H1 (cell line): ENCODE measurements around the gene MINAR1. TPM values are rescaled to one million over a fixed set of nuclear protein-coding genes. Genes with fewer than 3 reads are reported as not detected.

Experiments used
- CTCF ChIA-PET: fragments of 300-600 bp; sonication (Branson Sonifier 250); formaldehyde crosslinking; loops from one replicate; lab custom pipeline; 2021; ENCODE audit not compliant: partially characterized antibody; lab: Charles Lee
- POLR2A ChIA-PET: fragments of 300-600 bp; sonication (Branson Sonifier 250); formaldehyde crosslinking; loops from one replicate; lab custom pipeline; 2021; ENCODE audit warnings: inconsistent platforms; ENCODE audit not compliant: partially characterized antibody; lab: Charles Lee
- DNase-seq, 2 experiments: peaks; one replicate each; pipeline versions ENCODE4 v3.0.0 to v3.0.0-alpha.2; 2010 to 2022; ENCODE audit warnings: low spot score in 2 of 2, low read depth in 1 of 2, mixed read lengths in 1 of 2
- FAIRE-seq: peaks from 2 replicates; lab custom pipeline; 2011; peaks lifted over from hg19 to GRCh38; lab: Jason Lieb, UNC
- H2AFZ ChIP-seq: 2 replicates; pipeline ENCODE4 v1.8.1; 2012; ENCODE audit warnings: low read length, inconsistent platforms
- H2AK5ac ChIP-seq: 2 replicates; pipeline ENCODE4 v1.6.1; 2013; ENCODE audit warnings: low read depth, low read length
- H2BK120ac ChIP-seq: replicated peaks from 2 replicates; pipeline ENCODE3; 2013; ENCODE audit warnings: low read depth, low read length, inconsistent platforms
- H2BK12ac ChIP-seq: 2 replicates; pipeline ENCODE4 v1.6.1; 2013; ENCODE audit warnings: low read depth, low read length
- H2BK15ac ChIP-seq: 2 replicates; pipeline ENCODE4 v1.6.1; 2013; ENCODE audit warnings: low read length
- H2BK20ac ChIP-seq: 2 replicates; pipeline ENCODE4 v1.6.1; 2013; ENCODE audit warnings: low read length
- H2BK5ac ChIP-seq: 2 replicates; pipeline ENCODE4 v1.6.1; 2013; ENCODE audit warnings: low read depth, low read length
- H3K14ac ChIP-seq: 2 replicates; pipeline ENCODE4 v1.6.1; 2013; ENCODE audit warnings: inconsistent platforms; ENCODE audit not compliant: insufficient read length
- H3K18ac ChIP-seq: 2 replicates; pipeline ENCODE4 v1.6.1; 2013; ENCODE audit warnings: low read length; ENCODE audit errors: extremely low read depth
- H3K23ac ChIP-seq: 2 replicates; pipeline ENCODE4 v1.6.1; 2013; ENCODE audit warnings: inconsistent platforms; ENCODE audit not compliant: insufficient read length
- H3K23me2 ChIP-seq: 2 replicates; pipeline ENCODE4 v1.6.1; 2013; ENCODE audit warnings: low read depth, low read length
- H3K27ac ChIP-seq: 2 replicates; pipeline ENCODE4 v1.6.1; 2011; ENCODE audit warnings: low read depth, low read length, inconsistent platforms
- H3K27me3 ChIP-seq, 4 experiments: replicated peaks in 1 of 4; 1 replicate in 1 of 4; 2 replicates in 3 of 4; pipeline versions ENCODE4 v1.6.1 to v1.8.1; 2011 to 2013; ENCODE audit warnings: low read length in 3 of 4, mild to moderate bottlenecking in 3 of 4, inconsistent platforms in 2 of 4, mixed read lengths in 2 of 4, moderate library complexity in 1 of 4; ENCODE audit not compliant: control insufficient read depth in 3 of 4, insufficient read depth in 3 of 4; ENCODE audit errors: extremely low read depth in 1 of 4
- H3K36me3 ChIP-seq, 4 experiments: 2 replicates each; pipeline versions ENCODE4 v1.6.1 to v1.8.1; 2011 to 2013; ENCODE audit warnings: mild to moderate bottlenecking in 4 of 4, low read length in 3 of 4, moderate library complexity in 2 of 4, control low read depth in 1 of 4, inconsistent platforms in 1 of 4; ENCODE audit not compliant: insufficient read depth in 4 of 4, control insufficient read depth in 2 of 4
- H3K4ac ChIP-seq: replicated peaks from 2 replicates; pipeline ENCODE3; 2013; ENCODE audit warnings: low read length, low read depth, mixed read lengths, inconsistent platforms; ENCODE audit not compliant: insufficient read length
- H3K4me1 ChIP-seq, 4 experiments: replicated peaks in 1 of 4; 1 replicate in 1 of 4; 2 replicates in 3 of 4; pipeline versions ENCODE4 v1.6.1 to v1.8.1; 2011 to 2013; ENCODE audit warnings: low read length in 3 of 4, inconsistent platforms in 2 of 4, mixed read lengths in 1 of 4; ENCODE audit not compliant: insufficient read depth in 4 of 4, control insufficient read depth in 3 of 4
- H3K4me2 ChIP-seq, 2 experiments: 2 replicates each; pipeline versions ENCODE4 v1.6.1 to v1.8.1; 2011 to 2013; ENCODE audit warnings: low read depth in 2 of 2, low read length in 2 of 2, control low read depth in 1 of 2, inconsistent platforms in 1 of 2, mild to moderate bottlenecking in 1 of 2; ENCODE audit not compliant: insufficient read depth in 1 of 2
- H3K4me3 ChIP-seq, 4 experiments: fragments of 200-600, 300-600 bp in 1 of 4; sonication (generic), shearing (Covaris generic), sonication (Bioruptor Twin) in 1 of 4; 2 replicates each; pipeline versions ENCODE4 v1.5.1 to v1.8.1; 2011 to 2016; ENCODE audit warnings: low read length in 4 of 4, low read depth in 3 of 4, control low read depth in 2 of 4, inconsistent platforms in 2 of 4, mild to moderate bottlenecking in 2 of 4, mixed read lengths in 1 of 4, moderate library complexity in 1 of 4; ENCODE audit not compliant: insufficient read depth in 2 of 4; ENCODE audit errors: extremely low read depth in 1 of 4
- H3K56ac ChIP-seq: replicated peaks from 2 replicates; pipeline ENCODE3; 2013; ENCODE audit warnings: low read depth, mild to moderate bottlenecking, mixed read lengths, low read length, inconsistent platforms; ENCODE audit not compliant: insufficient read length
- H3K79me1 ChIP-seq: 2 replicates; pipeline ENCODE4 v1.6.1; 2013; ENCODE audit warnings: low read depth, low read length, control low read depth
- H3K79me2 ChIP-seq, 2 experiments: 2 replicates each; pipeline versions ENCODE4 v1.6.1 to v1.8.1; 2012 to 2013; ENCODE audit warnings: low read length in 2 of 2, mild to moderate bottlenecking in 2 of 2, inconsistent platforms in 1 of 2; ENCODE audit not compliant: insufficient read depth in 2 of 2, control insufficient read depth in 1 of 2
- H3K9ac ChIP-seq, 4 experiments: replicated peaks in 1 of 4; 1 replicate in 1 of 4; 2 replicates in 3 of 4; pipeline versions ENCODE4 v1.6.1 to v1.8.1; 2011 to 2013; ENCODE audit warnings: low read depth in 3 of 4, low read length in 3 of 4, control low read depth in 2 of 4, mild to moderate bottlenecking in 2 of 4, moderate library complexity in 2 of 4, inconsistent platforms in 1 of 4; ENCODE audit errors: extremely low read depth in 1 of 4
- H3K9me3 ChIP-seq, 2 experiments: 2 replicates each; pipeline versions ENCODE4 v1.6.1 to v1.8.1; 2012 to 2013; ENCODE audit warnings: mild to moderate bottlenecking in 2 of 2, moderate library complexity in 2 of 2, control low read depth in 1 of 2, inconsistent platforms in 1 of 2, low read depth in 1 of 2, low read length in 1 of 2, mixed read lengths in 1 of 2; ENCODE audit not compliant: insufficient read depth in 2 of 2
- H4K20me1 ChIP-seq, 2 experiments: replicated peaks in 1 of 2; 2 replicates each; pipeline versions ENCODE3 to v1.8.1; 2011 to 2013; ENCODE audit warnings: inconsistent platforms in 2 of 2, low read length in 2 of 2, mild to moderate bottlenecking in 1 of 2; ENCODE audit not compliant: insufficient read depth in 2 of 2, control insufficient read depth in 1 of 2
- H4K5ac ChIP-seq: 2 replicates; pipeline ENCODE4 v1.6.1; 2013; ENCODE audit warnings: low read length, low read depth, mixed read lengths, inconsistent platforms; ENCODE audit not compliant: insufficient read length
- H4K8ac ChIP-seq: 2 replicates; pipeline ENCODE4 v1.8.0; 2013; ENCODE audit warnings: mild to moderate bottlenecking, moderate library complexity, low read length, inconsistent platforms; ENCODE audit not compliant: insufficient read depth; ENCODE audit errors: extremely low read depth
- H4K91ac ChIP-seq: replicated peaks from 2 replicates; pipeline ENCODE3; 2013; ENCODE audit warnings: low read length, mixed read lengths, inconsistent platforms; ENCODE audit not compliant: insufficient read length
- CHD1 ChIP-seq: IDR thresholded peaks from 2 replicates; pipeline ENCODE4 v1.6.1; 2012; ENCODE audit warnings: low read depth, low read length, improper control_type of control experiment
- JUND ChIP-seq: IDR thresholded peaks from 2 replicates; pipeline ENCODE4 v1.6.1; 2011; ENCODE audit warnings: mild to moderate bottlenecking, improper control_type of control experiment, low read length
- KDM4A ChIP-seq: IDR thresholded peaks from one replicate; pipeline ENCODE4 v1.7.1; 2012; ENCODE audit warnings: low read depth, mild to moderate bottlenecking, moderate library complexity, low read length, inconsistent platforms; ENCODE audit not compliant: severe bottlenecking
- POLR2AphosphoS5 ChIP-seq: IDR thresholded peaks from 2 replicates; pipeline ENCODE4 v1.6.1; 2011; ENCODE audit warnings: low read depth, low read length
- SP2 ChIP-seq: IDR thresholded peaks from 2 replicates; pipeline ENCODE4 v1.6.1; 2012; ENCODE audit warnings: mild to moderate bottlenecking, low read length, inconsistent platforms
- TEAD4 ChIP-seq: IDR thresholded peaks from 2 replicates; pipeline ENCODE4 v1.6.1; 2012; ENCODE audit warnings: low read depth, low read length, inconsistent platforms, mixed read lengths
- WGBS, 2 experiments: shearing (Covaris generic) in 1 of 2; methylation state at CpG; one replicate each; pipeline versions ENCODE4 v1.1.6 to v1.1.7; 2013 to 2015; ENCODE audit warnings: low lambda C conversion rate in 2 of 2, mixed read lengths in 2 of 2, inconsistent platforms in 1 of 2, low coverage in 1 of 2, missing lambda C conversion rate in 1 of 2; ENCODE audit not compliant: insufficient replicate concordance in 2 of 2, insufficient coverage in 1 of 2, insufficient read length in 1 of 2; ENCODE audit errors: extremely low coverage in 1 of 2, missing lambda C conversion rate in 1 of 2; 5-methylcytosine and 5-hydroxymethylcytosine counted together
- polyA plus RNA-seq, 7 experiments: library from polyadenylated mRNA; depleted of rRNA in 3 of 7; stranded (reverse) in 5 of 7; unstranded in 2 of 7; fragments of >200 nt in 5 of 7; fragments of 200-250 nt in 2 of 7; gene quantifications; 1 replicate in 5 of 7; 2 replicates in 1 of 7; 4 replicates in 1 of 7; pipeline versions ENCODE4 v1.2.1 to v1.2.3, GENCODE V29; 2011 to 2013; ENCODE audit warnings: missing spikeins in 2 of 7, mixed read lengths in 2 of 7
- total RNA-seq: library from RNA; stranded (reverse); fragmentation: NEBNext Ultra II Directional; extraction: Animal tissue kit (Norgen Biotek cat#: 25700); gene quantifications from 2 replicates; pipeline ENCODE4 v1.2.1, GENCODE V29; 2021
- TF ChIP-seq, protein P1 (sequence below): IDR thresholded peaks from 2 replicates; pipeline ENCODE4 v1.6.1; 2012; ENCODE audit warnings: low read length, inconsistent platforms

MINAR1 gene
- total and polyA plus RNA-seq, 2 of the 8 experiments (the other 6 are each of a cell fraction or from before 2014, with no cell fraction given) = 0.17 to 0.67 TPM

DNA sequence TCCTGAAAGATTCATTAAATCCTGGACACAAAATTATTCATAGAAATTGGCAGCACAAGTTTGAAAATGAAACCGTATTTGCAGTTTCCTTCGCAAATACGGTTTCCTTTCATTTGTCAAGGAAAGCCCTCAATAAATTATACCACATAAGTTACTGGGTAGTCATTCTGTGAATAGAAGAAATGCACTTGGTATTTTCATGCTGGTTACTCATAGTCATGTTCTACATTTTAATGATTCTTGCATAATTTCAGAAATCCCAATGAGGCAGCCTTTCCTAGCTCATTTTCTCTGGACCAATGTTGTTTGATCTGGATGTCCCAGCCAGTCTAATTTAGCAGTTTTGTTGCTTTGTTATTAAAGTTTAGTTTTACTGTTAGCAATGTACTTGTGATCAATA lies 43.2 kb downstream of the MINAR1 start:
- FAIRE-seq = no peak
- Histone ChIP-seq H3K4me1 (no peaks in the 10 kb centered on the region), H2BK20ac (no peak overlapping the region), H3K79me2 (no peaks in the 10 kb centered on the region), H4K20me1 (no peaks in the 10 kb centered on the region), H3K56ac (no peak overlapping the region), H3K14ac (no peak overlapping the region), H4K91ac (no peak overlapping the region), H3K9me3 (no peaks in the 10 kb centered on the region), H2BK5ac (no peak overlapping the region), H2BK120ac (no peak overlapping the region), H3K79me1 (no peaks in the 10 kb centered on the region), H3K27ac (no peak overlapping the region), H3K9ac (no peak overlapping the region), H3K4ac (no peak overlapping the region), H4K8ac (no peak overlapping the region), H3K36me3 (no peaks in the 10 kb centered on the region), H3K23ac (no peak overlapping the region), H2AFZ (no peak overlapping the region), H3K4me3 (no peak overlapping the region), H3K23me2 (no peaks in the 10 kb centered on the region), H2BK15ac (no peak overlapping the region), H3K4me2 (no peak overlapping the region), H3K27me3 (no peaks in the 10 kb centered on the region), H2AK5ac (no peak overlapping the region), H2BK12ac (no peak overlapping the region), H3K18ac (no peak overlapping the region), H4K5ac (no peak overlapping the region)
- ChIA-PET POLR2A (no interaction called here), CTCF (no interaction called here)
- 100% methylated on average over 3 of the region's 3 CpGs; no CpG with 5 or more reads in 1 of the 2 experiments for WGBS, 2 experiments
- DNase-seq = no peak
- TF ChIP-seq, protein P1, sequence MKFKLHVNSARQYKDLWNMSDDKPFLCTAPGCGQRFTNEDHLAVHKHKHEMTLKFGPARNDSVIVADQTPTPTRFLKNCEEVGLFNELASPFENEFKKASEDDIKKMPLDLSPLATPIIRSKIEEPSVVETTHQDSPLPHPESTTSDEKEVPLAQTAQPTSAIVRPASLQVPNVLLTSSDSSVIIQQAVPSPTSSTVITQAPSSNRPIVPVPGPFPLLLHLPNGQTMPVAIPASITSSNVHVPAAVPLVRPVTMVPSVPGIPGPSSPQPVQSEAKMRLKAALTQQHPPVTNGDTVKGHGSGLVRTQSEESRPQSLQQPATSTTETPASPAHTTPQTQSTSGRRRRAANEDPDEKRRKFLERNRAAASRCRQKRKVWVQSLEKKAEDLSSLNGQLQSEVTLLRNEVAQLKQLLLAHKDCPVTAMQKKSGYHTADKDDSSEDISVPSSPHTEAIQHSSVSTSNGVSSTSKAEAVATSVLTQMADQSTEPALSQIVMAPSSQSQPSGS = no peak
- no peak for TF ChIP-seq SP2
- no peak for TF ChIP-seq TEAD4
- TF ChIP-seq POLR2AphosphoS5 = no peak
- no peak for TF ChIP-seq KDM4A
- TF ChIP-seq CHD1 = no peak
- no peak for TF ChIP-seq JUND
